Coronary artery (tissue), 2 donors: ENCODE results near the gene RNF2.

Experiments used
- DNase-seq: peaks from one replicate; pipeline ENCODE4 v3.0.0-alpha.2; 2017; ENCODE audit warnings: low spot score
- H3K27ac ChIP-seq, 2 donors: fragments of 200-600 bp; sonication (generic); one replicate each; pipeline ENCODE4 v1.5.1; 2016 to 2019
- H3K4me3 ChIP-seq: fragments of 200-600 bp; sonication (generic); 2 replicates; pipeline ENCODE4 v1.5.1; 2016; ENCODE audit warnings: mild to moderate bottlenecking, moderate library complexity
- CTCF ChIP-seq: fragments of 200-600 bp; sonication (generic); IDR thresholded peaks from one replicate; pipeline ENCODE4 v1.5.1; 2019; ENCODE audit warnings: antibody characterized with exemption

RNF2 gene

DNA sequence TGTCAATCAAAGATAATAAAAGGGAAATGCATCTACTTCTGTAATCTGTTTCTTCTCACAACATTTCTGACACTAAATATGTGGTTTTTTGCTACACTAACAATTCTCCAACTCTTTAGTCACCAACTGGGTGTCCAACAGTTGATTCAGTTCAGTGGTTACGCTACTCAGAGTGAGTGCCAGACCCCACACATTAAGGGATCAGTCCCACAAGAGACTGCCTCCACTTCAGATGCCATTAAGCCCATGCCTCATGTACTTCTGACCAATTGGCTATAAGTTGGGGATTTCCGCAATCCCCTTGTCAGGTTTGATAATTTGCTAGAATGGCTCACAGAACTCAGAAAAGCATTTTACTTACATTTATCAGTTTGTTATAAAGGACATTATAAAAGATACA is 28.4 kb downstream of the RNF2 start:
- Histone ChIP-seq H3K27ac (no peak overlapping the region), H3K4me3 (no peak overlapping the region)
- TF ChIP-seq CTCF: no peak
- DNase-seq: no peak

DNA sequence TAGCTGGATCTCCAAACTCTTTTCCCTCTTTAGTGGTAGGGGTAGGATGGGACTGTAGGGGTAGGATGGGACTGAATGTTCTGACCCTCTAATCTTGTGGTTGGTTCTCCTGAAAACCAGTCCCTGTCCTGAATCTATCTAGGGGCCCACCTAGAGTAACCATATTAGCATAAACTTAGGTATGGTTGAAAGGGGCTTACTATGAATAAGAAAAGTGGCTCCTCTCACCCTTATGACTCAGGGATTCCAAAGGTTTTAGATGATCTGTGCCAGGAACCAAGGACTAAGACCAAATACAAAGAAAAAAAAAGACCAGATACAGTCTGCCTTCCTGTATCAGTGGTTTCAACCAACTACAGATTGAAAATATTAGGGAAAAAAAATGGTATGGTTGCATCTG is 28.9 kb downstream of the RNF2 start:
- no peak for TF ChIP-seq CTCF
- H3K4me3 ChIP-seq: no peak overlapping the region
- DNase-seq: no peak
- H3K27ac ChIP-seq: no peak overlapping the region

DNA sequence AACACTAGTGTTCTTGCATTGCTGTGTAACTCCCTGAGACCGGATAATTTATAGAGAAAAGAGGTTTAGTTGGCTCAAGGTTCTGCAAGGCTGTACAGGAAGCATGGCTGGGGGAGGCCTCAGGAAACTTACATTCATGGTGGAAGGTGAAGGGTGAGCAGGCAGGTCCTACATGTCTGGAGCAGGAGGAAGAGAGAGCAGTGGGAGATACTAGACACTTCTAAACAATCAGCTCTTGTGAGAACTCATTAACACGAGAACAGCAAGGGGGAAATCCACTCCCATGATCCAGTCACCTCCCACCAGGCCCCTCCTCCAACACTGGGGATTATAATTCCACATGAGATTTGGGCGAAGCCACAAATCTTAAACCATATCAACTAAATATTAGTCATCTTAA is 30.1 kb downstream of the RNF2 start:
- no peak overlapping the region for H3K27ac ChIP-seq
- no peak overlapping the region for H3K4me3 ChIP-seq
- DNase-seq: no peak
- TF ChIP-seq CTCF: no peak

GRCh38 chr1:185077374-185077773 is 32.0 kb downstream of the RNF2 start:
- Histone ChIP-seq H3K4me3 (no peak overlapping the region), H3K27ac (no peak overlapping the region)
- DNase-seq: no peak
- no peak for TF ChIP-seq CTCF

- no peak overlapping the region for H3K27ac ChIP-seq
Measured at GRCh38 chr1:185080422-185080821, 35.1 kb downstream of the RNF2 start.

DNA sequence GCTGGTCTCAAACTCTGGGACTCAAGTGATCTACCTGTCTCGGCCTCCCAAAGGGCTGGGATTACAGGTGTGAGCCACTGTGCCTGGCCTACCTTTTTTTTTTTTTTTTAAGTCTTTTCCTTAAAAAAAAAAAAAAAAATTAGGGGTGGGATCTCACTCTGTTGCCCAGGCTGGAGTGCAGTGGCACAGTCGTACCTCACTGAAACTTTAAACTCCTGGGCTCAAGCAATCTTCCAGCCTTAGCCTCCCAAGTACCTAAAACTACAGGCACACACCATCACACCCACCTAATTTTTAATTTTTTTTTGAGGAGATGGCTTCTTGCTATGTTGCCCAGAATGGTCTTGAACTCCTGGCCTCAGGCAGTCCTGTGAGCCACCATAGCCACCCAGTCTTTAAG is 38.5 kb downstream of the RNF2 start:
- no peak overlapping the region for H3K27ac ChIP-seq
- H3K4me3 ChIP-seq: no peak overlapping the region
- DNase-seq: no peak
- no peak for TF ChIP-seq CTCF

More at GRCh38 chr1:185080422-185080821, 35.1 kb downstream of the RNF2 start:
- no peak overlapping the region for H3K4me3 ChIP-seq
- no peak for DNase-seq
- TF ChIP-seq CTCF: no peak

DNA sequence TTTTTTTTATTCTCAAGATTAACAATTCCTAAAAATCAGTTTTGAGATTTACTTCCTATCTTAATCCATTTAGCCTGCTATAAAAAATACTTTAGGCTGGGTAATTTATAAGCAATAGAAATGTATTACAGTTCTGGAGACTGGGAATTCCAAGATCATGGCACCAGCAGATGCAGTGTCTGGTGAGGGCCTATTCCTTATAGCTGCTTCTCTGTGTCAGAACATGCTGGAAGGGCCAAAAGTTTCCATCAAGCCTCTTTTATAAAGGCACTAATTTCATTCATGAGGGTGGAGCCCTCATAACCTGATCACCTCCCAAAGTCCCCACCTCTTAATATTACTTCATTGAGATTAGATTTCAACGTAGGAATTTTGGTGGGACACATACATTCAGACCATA is 41.7 kb downstream of the RNF2 start:
- no peak for DNase-seq
- no peak overlapping the region for H3K4me3 ChIP-seq
- H3K27ac ChIP-seq: no peak overlapping the region
- no peak for TF ChIP-seq CTCF
